Fibroblast of lung (primary cell): ENCODE data around the gene BRINP2. TPM values are rescaled to one million over a fixed set of nuclear protein-coding genes. Genes with fewer than 3 reads are reported as not detected.

Source experiments
- DNase-seq, 2 donors: peaks; one replicate each; pipeline versions ENCODE4 v3.0.0 to v3.0.0-alpha.2; 2010; ENCODE audit warnings: low read depth in 2 of 2
- H2AFZ ChIP-seq: 2 replicates; pipeline ENCODE4 v1.5.1; 2012; ENCODE audit warnings: low read length, control low read depth, inconsistent platforms
- H3K27ac ChIP-seq: 2 replicates; pipeline ENCODE4 v1.5.1; 2011; ENCODE audit warnings: low read length, control low read depth; ENCODE audit not compliant: insufficient read depth
- H3K27me3 ChIP-seq: 2 replicates; pipeline ENCODE4 v1.5.1; 2011; ENCODE audit warnings: mild to moderate bottlenecking, low read length; ENCODE audit not compliant: control insufficient read depth, insufficient read depth
- H3K36me3 ChIP-seq: 2 replicates; pipeline ENCODE4 v1.5.1; 2011; ENCODE audit warnings: low read length; ENCODE audit not compliant: control insufficient read depth, insufficient read depth
- H3K4me1 ChIP-seq: 2 replicates; pipeline ENCODE4 v1.5.1; 2011; ENCODE audit warnings: low read length; ENCODE audit not compliant: control insufficient read depth, insufficient read depth; ENCODE audit errors: extremely low read depth
- H3K4me2 ChIP-seq: 2 replicates; pipeline ENCODE4 v1.5.1; 2011; ENCODE audit warnings: low read length, control low read depth; ENCODE audit not compliant: insufficient read depth; ENCODE audit errors: extremely low read depth
- H3K4me3 ChIP-seq, 4 experiments: fragments of 200-600 bp in 1 of 4; sonication (generic) in 1 of 4; replicated peaks in 1 of 4; 2 replicates each; pipeline ENCODE4 v1.5.1; 2011 to 2016; ENCODE audit warnings: low read length in 4 of 4, low read depth in 3 of 4, mild to moderate bottlenecking in 3 of 4, control low read depth in 2 of 4, inconsistent platforms in 1 of 4, mixed read lengths in 1 of 4; ENCODE audit not compliant: insufficient read depth in 1 of 4; ENCODE audit errors: control extremely low read depth in 1 of 4
- H3K79me2 ChIP-seq: 2 replicates; pipeline ENCODE4 v1.5.1; 2012; ENCODE audit warnings: mild to moderate bottlenecking, low read length, inconsistent platforms; ENCODE audit not compliant: control insufficient read depth, insufficient read depth
- H3K9ac ChIP-seq: 2 replicates; pipeline ENCODE4 v1.5.1; 2011; ENCODE audit warnings: mild to moderate bottlenecking, low read length, control low read depth; ENCODE audit not compliant: insufficient read depth
- H3K9me3 ChIP-seq: 2 replicates; pipeline ENCODE4 v1.5.1; 2012; ENCODE audit warnings: low read depth, low read length; ENCODE audit not compliant: control insufficient read depth, insufficient read depth
- H4K20me1 ChIP-seq: 2 replicates; pipeline ENCODE4 v1.5.1; 2011; ENCODE audit warnings: low read length; ENCODE audit not compliant: control insufficient read depth, insufficient read depth; ENCODE audit errors: extremely low read depth
- CTCF ChIP-seq, 2 donors: IDR thresholded peaks in 1 of 2; conservative IDR thresholded peaks in 1 of 2; 1 replicate in 1 of 2; 2 replicates in 1 of 2; pipeline ENCODE4 v1.5.1; 2011 to 2012; ENCODE audit warnings: low read length in 2 of 2, control low read depth in 1 of 2, inconsistent platforms in 1 of 2, low read depth in 1 of 2, mild to moderate bottlenecking in 1 of 2
- EZH2 ChIP-seq: IDR thresholded peaks from 2 replicates; pipeline ENCODE4 v1.5.1; 2012; ENCODE audit warnings: low read length, control low read depth, mild to moderate bottlenecking; ENCODE audit errors: missing control alignments
- polyA plus RNA-seq, 2 donors: library from polyadenylated mRNA; depleted of rRNA in 1 of 2; stranded (reverse) in 1 of 2; unstranded in 1 of 2; fragments of >200 nt; gene quantifications; 2 replicates each; pipeline ENCODE4 v1.2.1, GENCODE V29; 2011 to 2012; ENCODE audit warnings: missing spikeins in 1 of 2
- total RNA-seq: library from RNA; depleted of rRNA; stranded (reverse); fragments of >200 nt; gene quantifications from 2 replicates; pipeline ENCODE4 v1.2.1, GENCODE V29; 2014

BRINP2 gene
- total and polyA plus RNA-seq, 2 donors (not counting 1 experiment from before 2014, with no cell fraction given) = under 0.01 to 0.02 TPM

- H3K27ac ChIP-seq = no peak overlapping the region
- H3K9ac ChIP-seq = no peak overlapping the region
- no peaks in the 10 kb centered on the region for H3K4me1 ChIP-seq
- H2AFZ ChIP-seq = no peak overlapping the region
- no peaks in the 10 kb centered on the region for H3K9me3 ChIP-seq
- no peaks in the 10 kb centered on the region for H3K36me3 ChIP-seq
- no peaks in the 10 kb centered on the region for H3K27me3 ChIP-seq
- no peak for TF ChIP-seq CTCF (conservative IDR thresholded peaks at IDR 0.05 in 1 of 2, IDR thresholded peaks at IDR 0.05 in 1 of 2; ENCODE audit: low read depth in 1 of 2, low read length in 2 of 2)
- TF ChIP-seq EZH2 = no peak
- H3K79me2 ChIP-seq = no peaks in the 10 kb centered on the region
- no peaks in the 10 kb centered on the region for H4K20me1 ChIP-seq
- H3K4me2 ChIP-seq = no peak overlapping the region
- DNase-seq = no peak
- H3K4me3 ChIP-seq = no peak overlapping the region
These were observed 45.9 kb downstream of the BRINP2 start for GRCh38 chr1:177216587-177217202.

- no peaks in the 10 kb centered on the region for H3K36me3 ChIP-seq
- H2AFZ ChIP-seq = no peak overlapping the region
- TF ChIP-seq EZH2 = no peak
- TF ChIP-seq CTCF (conservative IDR thresholded peaks at IDR 0.05 in 1 of 2, IDR thresholded peaks at IDR 0.05 in 1 of 2; ENCODE audit: low read depth in 1 of 2, low read length in 2 of 2) = no peak
- H4K20me1 ChIP-seq = no peaks in the 10 kb centered on the region
- no peak overlapping the region for H3K9ac ChIP-seq
- H3K4me3 ChIP-seq = no peak overlapping the region
- peak; percentile 37 to 53 for DNase-seq
- H3K4me2 ChIP-seq = no peak overlapping the region
- no peaks in the 10 kb centered on the region for H3K27me3 ChIP-seq
- no peaks in the 10 kb centered on the region for H3K79me2 ChIP-seq
- no peaks in the 10 kb centered on the region for H3K9me3 ChIP-seq
- H3K4me1 ChIP-seq = no peaks in the 10 kb centered on the region
- H3K27ac ChIP-seq = no peak overlapping the region
These were observed 49.0 kb downstream of the BRINP2 start for GRCh38 chr1:177219554-177220458.

- Histone ChIP-seq H3K9ac (no peak overlapping the region), H3K79me2 (no peaks in the 10 kb centered on the region), H3K27ac (no peak overlapping the region), H3K27me3 (no peaks in the 10 kb centered on the region), H3K36me3 (no peaks in the 10 kb centered on the region), H3K4me3 (no peak overlapping the region), H3K9me3 (no peaks in the 10 kb centered on the region), H3K4me1 (peaks cover under 1% of the 10 kb centered on the region), H2AFZ (no peak overlapping the region), H3K4me2 (no peak overlapping the region), H4K20me1 (no peaks in the 10 kb centered on the region)
- DNase-seq = no peak
- TF ChIP-seq EZH2 (no peak), CTCF (conservative IDR thresholded peaks at IDR 0.05 in 1 of 2, IDR thresholded peaks at IDR 0.05 in 1 of 2; ENCODE audit: low read depth in 1 of 2, low read length in 2 of 2) (no peak)
These were observed 52.6 kb downstream of the BRINP2 start for GRCh38 chr1:177223359-177223758.
